HepG2 (cell line): Measurements from ENCODE around the gene SKIC2. TPM values are rescaled to one million over a fixed set of nuclear protein-coding genes. Genes with fewer than 3 reads are reported as not detected.

Experiments
- ATAD3A ChIP-seq: sonication (generic); formaldehyde crosslinking; IDR thresholded peaks from 2 replicates; pipeline ENCODE4 v1.4.0; 2020; ENCODE audit warnings: missing genetic modification reagents
- FOSL2 ChIP-seq: sonication (generic); formaldehyde crosslinking; IDR thresholded peaks from 2 replicates; pipeline ENCODE4 v1.4.0; 2020; ENCODE audit warnings: missing genetic modification reagents
- FOXO1 ChIP-seq: sonication (generic); formaldehyde crosslinking; IDR thresholded peaks from 2 replicates; pipeline ENCODE4 v1.4.0; 2020; ENCODE audit warnings: missing genetic modification reagents
- KAT7 ChIP-seq: IDR thresholded peaks from 2 replicates; pipeline ENCODE4 v1.6.1; 2018; ENCODE audit warnings: borderline replicate concordance, missing compliant biosample characterization
- KLF16 ChIP-seq, 2 experiments: sonication (generic) in 1 of 2; formaldehyde crosslinking in 1 of 2; IDR thresholded peaks; 2 replicates each; pipeline versions ENCODE4 v1.6.1 to v1.8.0; 2016 to 2023; ENCODE audit warnings: missing genetic modification reagents in 2 of 2, missing compliant biosample characterization in 1 of 2
- RAD21 ChIP-seq: fragments of 450-650 bp; formaldehyde crosslinking; IDR thresholded peaks from 2 replicates; pipeline ENCODE4 v1.5.0; 2020; ENCODE audit warnings: mild to moderate bottlenecking
- SNAPC2 ChIP-seq: sonication (generic); formaldehyde crosslinking; IDR thresholded peaks from 2 replicates; pipeline ENCODE4 v1.8.1; 2022; ENCODE audit warnings: mild to moderate bottlenecking, missing genetic modification reagents
- ZBTB21 ChIP-seq: sonication (generic); formaldehyde crosslinking; IDR thresholded peaks from 2 replicates; pipeline ENCODE4 v1.4.0; 2020; ENCODE audit warnings: missing genetic modification reagents
- ZNF20 ChIP-seq: sonication (generic); formaldehyde crosslinking; IDR thresholded peaks from 2 replicates; pipeline ENCODE4 v1.4.0; 2020; ENCODE audit warnings: mild to moderate bottlenecking, moderate library complexity, missing genetic modification reagents
- ZNF224 ChIP-seq: sonication (generic); formaldehyde crosslinking; IDR thresholded peaks from 2 replicates; pipeline ENCODE4 v1.5.0; 2020; ENCODE audit warnings: mild to moderate bottlenecking, missing genetic modification reagents
- ZNF790 ChIP-seq: sonication (generic); formaldehyde crosslinking; IDR thresholded peaks from 2 replicates; pipeline ENCODE4 v1.8.0; 2022; ENCODE audit warnings: missing genetic modification reagents, mild to moderate bottlenecking, borderline replicate concordance
- polyA plus RNA-seq, 8 experiments: library from polyadenylated mRNA; depleted of rRNA in 3 of 8; stranded (reverse) in 7 of 8; unstranded in 1 of 8; fragments of >200 nt; fragmentation: Illumina TruSeq in 4 of 8; extraction: Trizol in 4 of 8; gene quantifications; 2 replicates each; pipeline versions ENCODE4 v1.2.1 to v1.2.3, GENCODE V29; 2011 to 2016; ENCODE audit warnings: low read depth in 4 of 8, missing spikeins in 1 of 8, mixed read lengths in 1 of 8; ENCODE audit not compliant: insufficient read depth in 1 of 8
- total RNA-seq, 5 experiments: library from RNA; depleted of rRNA; stranded (reverse); fragments of >200 nt; fragmentation: Illumina TruSeq; extraction: Trizol; gene quantifications; 2 replicates each; pipeline ENCODE4 v1.2.3, GENCODE V29; 2016; ENCODE audit warnings: low read depth in 1 of 5
- TF ChIP-seq, protein P1 (sequence below): sonication (generic); formaldehyde crosslinking; conservative IDR thresholded peaks from 2 replicates; pipeline ENCODE4 v1.4.0; 2020; ENCODE audit warnings: missing genetic modification reagents
- TF ChIP-seq, protein P2 (sequence below): IDR thresholded peaks from 2 replicates; pipeline ENCODE4 v1.6.1; 2016; ENCODE audit warnings: mild to moderate bottlenecking
- TF ChIP-seq, protein P3 (sequence below): sonication (generic); formaldehyde crosslinking; IDR thresholded peaks from 2 replicates; pipeline ENCODE4 v1.4.0; 2020; ENCODE audit warnings: mild to moderate bottlenecking, missing genetic modification reagents

The SKIC2 gene
- total and polyA plus RNA-seq, 2 of the 13 experiments (the other 11 are each of a cell fraction or from before 2014, with no cell fraction given): 67.1 to 68.4 TPM

DNA sequence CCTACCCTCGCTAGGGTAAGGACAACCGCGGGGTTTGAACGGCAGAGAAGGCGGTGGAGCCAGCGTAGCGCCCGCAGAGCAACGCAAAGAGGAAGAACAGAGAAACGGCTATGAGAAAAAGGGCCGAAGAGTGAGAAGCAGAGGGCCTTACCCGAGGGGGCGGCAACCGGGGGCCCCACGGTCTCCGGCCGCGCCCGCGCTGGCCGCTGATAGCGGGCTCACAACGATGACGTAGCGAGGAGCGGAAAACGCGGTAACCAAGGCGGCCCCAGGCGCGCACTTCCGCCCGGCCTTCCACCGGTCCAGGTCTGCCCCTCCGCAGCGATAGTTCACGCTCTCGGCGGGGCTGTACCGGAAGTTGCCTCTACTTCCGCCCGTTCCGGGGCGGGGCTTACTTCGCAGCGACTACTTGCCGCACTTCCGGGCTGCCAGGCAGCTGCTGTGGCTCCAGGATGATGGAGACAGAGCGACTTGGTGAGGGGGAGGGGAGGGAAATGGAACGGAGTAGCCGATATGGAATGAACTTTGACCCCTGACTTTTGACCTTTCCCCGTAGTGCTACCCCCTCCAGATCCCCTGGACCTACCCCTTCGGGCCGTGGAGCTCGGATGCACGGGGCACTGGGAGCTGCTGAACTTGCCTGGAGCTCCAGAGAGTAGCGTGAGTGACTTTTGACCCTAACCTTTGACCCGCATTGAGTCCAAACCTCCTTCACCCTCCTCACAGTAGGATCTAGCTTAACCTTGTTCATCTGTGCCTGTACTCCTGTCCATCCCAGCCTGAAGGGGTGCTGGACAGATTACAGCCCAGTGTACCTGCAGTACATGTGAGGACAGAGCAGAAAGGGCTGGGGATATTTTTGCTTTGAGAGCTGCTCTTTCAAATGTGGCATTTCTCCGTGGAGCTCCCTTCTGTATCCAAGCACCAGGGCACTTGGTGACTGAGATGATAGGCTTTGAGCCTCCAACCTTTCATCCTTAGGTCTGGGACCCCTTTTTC is at the start of gene SKIC2, which contains the start of gene NELFE (continued):
- TF ChIP-seq KLF16 (CRISPR knock-in tag; IDR thresholded peaks at IDR 0.05) (peak; percentile 66 to 99; a peak in 3 of 4 replicates), SNAPC2 (CRISPR knock-in tag) (no peak), ZNF790 (CRISPR knock-in tag) (peak; percentile 93), ZNF20 (CRISPR knock-in tag) (no peak), RAD21 (peak; percentile 64), KAT7 (peak; percentile 77; the same call in 1 of the 2 replicates), ZNF224 (CRISPR knock-in tag) (no peak; the same call in 1 of the 2 replicates), ATAD3A (CRISPR knock-in tag) (no peak), ZBTB21 (CRISPR knock-in tag) (peak; percentile 96), FOSL2 (CRISPR knock-in tag) (peak; percentile 67), FOXO1 (CRISPR knock-in tag) (peak; percentile 35)
- TF ChIP-seq, protein P1, sequence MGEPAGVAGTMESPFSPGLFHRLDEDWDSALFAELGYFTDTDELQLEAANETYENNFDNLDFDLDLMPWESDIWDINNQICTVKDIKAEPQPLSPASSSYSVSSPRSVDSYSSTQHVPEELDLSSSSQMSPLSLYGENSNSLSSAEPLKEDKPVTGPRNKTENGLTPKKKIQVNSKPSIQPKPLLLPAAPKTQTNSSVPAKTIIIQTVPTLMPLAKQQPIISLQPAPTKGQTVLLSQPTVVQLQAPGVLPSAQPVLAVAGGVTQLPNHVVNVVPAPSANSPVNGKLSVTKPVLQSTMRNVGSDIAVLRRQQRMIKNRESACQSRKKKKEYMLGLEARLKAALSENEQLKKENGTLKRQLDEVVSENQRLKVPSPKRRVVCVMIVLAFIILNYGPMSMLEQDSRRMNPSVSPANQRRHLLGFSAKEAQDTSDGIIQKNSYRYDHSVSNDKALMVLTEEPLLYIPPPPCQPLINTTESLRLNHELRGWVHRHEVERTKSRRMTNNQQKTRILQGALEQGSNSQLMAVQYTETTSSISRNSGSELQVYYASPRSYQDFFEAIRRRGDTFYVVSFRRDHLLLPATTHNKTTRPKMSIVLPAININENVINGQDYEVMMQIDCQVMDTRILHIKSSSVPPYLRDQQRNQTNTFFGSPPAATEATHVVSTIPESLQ: no peak
- TF ChIP-seq, protein P2, sequence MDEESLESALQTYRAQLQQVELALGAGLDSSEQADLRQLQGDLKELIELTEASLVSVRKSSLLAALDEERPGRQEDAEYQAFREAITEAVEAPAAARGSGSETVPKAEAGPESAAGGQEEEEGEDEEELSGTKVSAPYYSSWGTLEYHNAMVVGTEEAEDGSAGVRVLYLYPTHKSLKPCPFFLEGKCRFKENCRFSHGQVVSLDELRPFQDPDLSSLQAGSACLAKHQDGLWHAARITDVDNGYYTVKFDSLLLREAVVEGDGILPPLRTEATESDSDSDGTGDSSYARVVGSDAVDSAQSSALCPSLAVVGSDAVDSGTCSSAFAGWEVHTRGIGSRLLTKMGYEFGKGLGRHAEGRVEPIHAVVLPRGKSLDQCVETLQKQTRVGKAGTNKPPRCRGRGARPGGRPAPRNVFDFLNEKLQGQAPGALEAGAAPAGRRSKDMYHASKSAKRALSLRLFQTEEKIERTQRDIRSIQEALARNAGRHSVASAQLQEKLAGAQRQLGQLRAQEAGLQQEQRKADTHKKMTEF: peak; percentile 99
- TF ChIP-seq, protein P3, sequence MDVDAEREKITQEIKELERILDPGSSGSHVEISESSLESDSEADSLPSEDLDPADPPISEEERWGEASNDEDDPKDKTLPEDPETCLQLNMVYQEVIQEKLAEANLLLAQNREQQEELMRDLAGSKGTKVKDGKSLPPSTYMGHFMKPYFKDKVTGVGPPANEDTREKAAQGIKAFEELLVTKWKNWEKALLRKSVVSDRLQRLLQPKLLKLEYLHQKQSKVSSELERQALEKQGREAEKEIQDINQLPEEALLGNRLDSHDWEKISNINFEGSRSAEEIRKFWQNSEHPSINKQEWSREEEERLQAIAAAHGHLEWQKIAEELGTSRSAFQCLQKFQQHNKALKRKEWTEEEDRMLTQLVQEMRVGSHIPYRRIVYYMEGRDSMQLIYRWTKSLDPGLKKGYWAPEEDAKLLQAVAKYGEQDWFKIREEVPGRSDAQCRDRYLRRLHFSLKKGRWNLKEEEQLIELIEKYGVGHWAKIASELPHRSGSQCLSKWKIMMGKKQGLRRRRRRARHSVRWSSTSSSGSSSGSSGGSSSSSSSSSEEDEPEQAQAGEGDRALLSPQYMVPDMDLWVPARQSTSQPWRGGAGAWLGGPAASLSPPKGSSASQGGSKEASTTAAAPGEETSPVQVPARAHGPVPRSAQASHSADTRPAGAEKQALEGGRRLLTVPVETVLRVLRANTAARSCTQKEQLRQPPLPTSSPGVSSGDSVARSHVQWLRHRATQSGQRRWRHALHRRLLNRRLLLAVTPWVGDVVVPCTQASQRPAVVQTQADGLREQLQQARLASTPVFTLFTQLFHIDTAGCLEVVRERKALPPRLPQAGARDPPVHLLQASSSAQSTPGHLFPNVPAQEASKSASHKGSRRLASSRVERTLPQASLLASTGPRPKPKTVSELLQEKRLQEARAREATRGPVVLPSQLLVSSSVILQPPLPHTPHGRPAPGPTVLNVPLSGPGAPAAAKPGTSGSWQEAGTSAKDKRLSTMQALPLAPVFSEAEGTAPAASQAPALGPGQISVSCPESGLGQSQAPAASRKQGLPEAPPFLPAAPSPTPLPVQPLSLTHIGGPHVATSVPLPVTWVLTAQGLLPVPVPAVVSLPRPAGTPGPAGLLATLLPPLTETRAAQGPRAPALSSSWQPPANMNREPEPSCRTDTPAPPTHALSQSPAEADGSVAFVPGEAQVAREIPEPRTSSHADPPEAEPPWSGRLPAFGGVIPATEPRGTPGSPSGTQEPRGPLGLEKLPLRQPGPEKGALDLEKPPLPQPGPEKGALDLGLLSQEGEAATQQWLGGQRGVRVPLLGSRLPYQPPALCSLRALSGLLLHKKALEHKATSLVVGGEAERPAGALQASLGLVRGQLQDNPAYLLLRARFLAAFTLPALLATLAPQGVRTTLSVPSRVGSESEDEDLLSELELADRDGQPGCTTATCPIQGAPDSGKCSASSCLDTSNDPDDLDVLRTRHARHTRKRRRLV (CRISPR knock-in tag): 0 out of 2 replicates have a peak, but pooled peaks have one; percentile 61
